GM12873 (cell line): Measurements from ENCODE around the gene PLD5.

Experiments used
- CTCF ChIP-seq: IDR thresholded peaks from 2 replicates; pipeline ENCODE4 v1.5.1; 2012; ENCODE audit warnings: low read depth, mild to moderate bottlenecking, moderate library complexity, low read length, control low read depth; ENCODE audit not compliant: insufficient read depth; ENCODE audit errors: missing control alignments

PLD5 gene

DNA sequence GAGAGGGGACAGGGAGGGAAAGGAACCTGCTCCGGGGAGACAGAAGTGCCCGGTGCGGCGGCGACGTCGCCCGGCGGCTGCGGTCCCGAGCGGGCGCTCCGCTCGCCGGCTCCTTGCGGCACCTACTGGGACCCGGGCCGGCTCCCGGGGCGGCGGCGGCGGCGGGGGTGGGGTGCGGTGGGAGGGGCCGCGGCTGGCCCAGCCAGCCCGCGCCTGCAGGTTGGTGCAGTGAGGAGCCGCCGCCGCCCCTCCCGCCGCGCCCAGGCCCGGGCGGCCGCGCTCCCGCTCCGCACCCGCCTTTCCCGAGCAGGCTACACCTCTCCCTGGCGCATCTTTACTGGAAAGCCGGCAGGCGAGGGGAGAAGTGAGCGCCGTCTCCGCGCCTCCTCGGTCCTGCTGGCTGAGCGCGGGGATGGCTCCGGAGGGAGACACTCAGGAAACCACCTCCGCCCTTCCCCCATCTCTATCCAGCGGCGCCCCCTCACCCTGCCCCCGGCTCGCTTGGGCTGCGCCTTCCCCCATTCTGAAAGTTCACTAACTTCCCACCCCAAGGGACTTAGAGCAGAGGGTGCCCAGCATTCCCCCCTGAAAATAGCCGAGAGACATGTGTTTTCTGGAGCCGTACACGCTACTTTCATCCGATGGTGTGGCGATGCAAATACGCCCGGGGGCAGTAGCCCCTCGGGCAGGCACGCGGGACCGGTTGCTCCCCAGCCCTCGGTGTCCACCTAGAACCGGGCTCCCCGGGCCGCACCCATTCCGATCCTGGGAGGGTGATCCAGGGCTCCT is at the start of gene PLD5:
PLD5 (minus strand) TSS at position 127 of the 789 bp plus-strand sequence.
- no peak for TF ChIP-seq CTCF

DNA sequence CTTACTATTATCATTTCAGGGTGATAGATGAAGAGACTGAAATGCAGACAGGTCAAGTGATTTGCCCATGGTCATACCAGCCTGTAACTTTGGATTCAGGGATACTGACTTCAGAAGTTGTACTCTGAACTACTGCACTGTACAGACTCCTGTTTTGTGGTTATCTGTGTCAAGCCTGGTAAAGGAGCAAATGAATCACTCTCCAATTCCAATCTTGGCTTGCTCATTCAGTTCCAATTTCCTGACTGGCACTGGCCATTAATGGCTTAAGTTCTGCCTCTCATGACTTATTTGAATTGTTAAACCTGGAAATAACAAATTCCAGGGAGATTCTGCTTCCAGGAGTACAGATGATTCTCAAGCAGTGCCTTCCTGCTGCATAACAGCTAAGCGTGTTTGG is 45.4 kb upstream of the PLD5 start:
- TF ChIP-seq CTCF = no peak

DNA sequence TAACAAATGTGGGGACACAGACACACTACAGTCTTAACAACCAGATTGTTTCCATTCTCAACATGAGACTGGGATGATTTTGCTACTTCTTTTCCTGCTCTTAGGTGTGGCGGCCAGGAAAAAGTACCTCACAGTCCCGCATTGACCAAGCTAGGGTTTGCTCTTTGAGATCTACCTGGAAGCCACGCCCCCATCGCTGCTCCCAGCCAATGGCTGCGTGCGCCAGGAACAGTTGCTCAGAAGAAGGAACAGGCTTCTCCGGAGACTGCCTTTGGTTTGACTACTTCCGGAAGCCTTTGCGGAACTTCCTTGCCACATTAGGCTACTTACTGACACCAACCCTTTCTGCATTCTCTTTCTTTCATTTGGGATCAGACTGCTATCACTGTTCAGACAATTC is 44.2 kb upstream of the PLD5 start:
- no peak for TF ChIP-seq CTCF

DNA sequence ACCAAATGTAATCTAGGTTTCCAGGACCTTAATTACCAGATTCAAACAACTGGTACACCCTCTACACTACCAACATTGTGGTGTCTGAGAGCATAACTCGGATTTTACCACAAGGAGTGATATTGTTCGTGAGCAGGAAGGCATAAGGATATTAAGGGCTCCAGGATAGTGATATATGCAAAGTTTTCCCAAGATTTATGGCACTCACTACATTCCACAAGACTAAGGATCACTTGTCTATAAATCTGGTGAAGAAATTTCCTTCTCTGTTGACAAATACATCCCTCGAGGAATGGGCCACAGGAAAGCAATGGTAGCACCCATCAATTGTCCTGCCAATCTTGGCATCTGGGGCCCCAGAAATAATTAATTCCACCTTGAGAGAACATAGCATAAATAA is 43.1 kb upstream of the PLD5 start:
- no peak for TF ChIP-seq CTCF

DNA sequence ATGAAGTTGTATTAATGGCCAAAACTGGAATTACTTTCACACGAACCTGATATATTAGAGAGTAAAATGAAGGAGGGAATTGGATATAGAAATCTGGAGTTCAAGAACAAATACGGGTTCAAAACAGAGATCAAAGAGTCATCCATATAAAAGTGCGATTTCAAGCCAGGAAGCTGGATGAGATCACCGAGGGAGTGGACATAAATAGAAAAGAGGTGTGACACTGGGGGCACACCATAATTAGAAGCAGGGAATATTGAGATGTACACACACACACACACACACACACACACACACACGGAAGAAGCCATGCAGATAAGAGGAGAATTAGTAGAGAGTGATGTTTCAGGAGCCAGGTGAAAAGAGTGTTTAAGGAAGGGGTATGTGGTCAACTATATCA is 32.3 kb upstream of the PLD5 start:
- no peak for TF ChIP-seq CTCF

DNA sequence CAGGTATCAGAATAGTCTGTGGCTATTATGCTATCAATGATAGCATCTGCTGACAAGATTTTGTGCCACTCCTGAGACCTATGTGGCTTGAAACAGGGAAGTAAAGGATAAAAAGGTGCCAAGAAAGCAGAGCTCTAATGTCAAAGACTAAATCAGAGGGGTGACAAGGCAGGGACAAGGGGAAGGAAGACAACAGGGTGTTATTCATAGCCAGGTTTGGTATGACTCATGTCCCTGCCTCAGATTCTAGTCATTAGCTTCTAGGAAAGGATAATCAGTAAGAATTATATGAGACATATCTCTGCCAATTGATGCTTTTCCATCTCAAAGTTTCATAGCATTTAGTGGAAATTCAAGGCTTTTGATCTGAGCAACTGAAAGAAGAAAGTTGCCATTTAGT is 31.8 kb upstream of the PLD5 start:
- TF ChIP-seq CTCF = no peak

- TF ChIP-seq CTCF = no peak
Measured at GRCh38 chr1:242554577-242554976, 30.1 kb upstream of the PLD5 start.
